ENCODE measurements around the gene MLXIP.

The MLXIP gene

GRCh38 chr12:122148657-122149056 is 70.1 kb downstream of the MLXIP start:
- no peaks in the 10 kb centered on the region for H3F3A ChIP-seq (ENCODE audit: insufficient read depth)
- H3K9me3 ChIP-seq (ENCODE audit: insufficient read depth, low read length) = no peaks in the 10 kb centered on the region
- H3K4me2 ChIP-seq (ENCODE audit: low read depth, low read length, poor library complexity, severe bottlenecking) = no peak overlapping the region
- H3K27ac ChIP-seq (ENCODE audit: low read depth, low read length) = no peak overlapping the region
- H3K79me2 ChIP-seq (ENCODE audit: insufficient read depth, low read length) = no peaks in the 10 kb centered on the region
- TF ChIP-seq EZH2phosphoT487 (conservative IDR thresholded peaks at IDR 0.05; ENCODE audit: low read length) = no peak
- TF ChIP-seq, protein P1, sequence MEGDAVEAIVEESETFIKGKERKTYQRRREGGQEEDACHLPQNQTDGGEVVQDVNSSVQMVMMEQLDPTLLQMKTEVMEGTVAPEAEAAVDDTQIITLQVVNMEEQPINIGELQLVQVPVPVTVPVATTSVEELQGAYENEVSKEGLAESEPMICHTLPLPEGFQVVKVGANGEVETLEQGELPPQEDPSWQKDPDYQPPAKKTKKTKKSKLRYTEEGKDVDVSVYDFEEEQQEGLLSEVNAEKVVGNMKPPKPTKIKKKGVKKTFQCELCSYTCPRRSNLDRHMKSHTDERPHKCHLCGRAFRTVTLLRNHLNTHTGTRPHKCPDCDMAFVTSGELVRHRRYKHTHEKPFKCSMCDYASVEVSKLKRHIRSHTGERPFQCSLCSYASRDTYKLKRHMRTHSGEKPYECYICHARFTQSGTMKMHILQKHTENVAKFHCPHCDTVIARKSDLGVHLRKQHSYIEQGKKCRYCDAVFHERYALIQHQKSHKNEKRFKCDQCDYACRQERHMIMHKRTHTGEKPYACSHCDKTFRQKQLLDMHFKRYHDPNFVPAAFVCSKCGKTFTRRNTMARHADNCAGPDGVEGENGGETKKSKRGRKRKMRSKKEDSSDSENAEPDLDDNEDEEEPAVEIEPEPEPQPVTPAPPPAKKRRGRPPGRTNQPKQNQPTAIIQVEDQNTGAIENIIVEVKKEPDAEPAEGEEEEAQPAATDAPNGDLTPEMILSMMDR (IDR thresholded peaks at IDR 0.05; ENCODE audit: insufficient read depth, low read length, poor library complexity, severe bottlenecking) = no peak
- H3K27me3 ChIP-seq (ENCODE audit: low read length) = no peaks in the 10 kb centered on the region
- no peaks in the 10 kb centered on the region for H3K9me2 ChIP-seq (replicated peaks; ENCODE audit: insufficient read depth, low read length)
- H4K20me1 ChIP-seq (ENCODE audit: low read depth, low read length) = no peaks in the 10 kb centered on the region
- H3K36me3 ChIP-seq (ENCODE audit: low read length) = no peaks in the 10 kb centered on the region
- H2AFZ ChIP-seq (ENCODE audit: low read depth, low read length, severe bottlenecking) = no peak overlapping the region
- no peak overlapping the region for H3K4me3 ChIP-seq (ENCODE audit: insufficient read depth, low read length, poor library complexity, severe bottlenecking)
- no peak overlapping the region for H3K9ac ChIP-seq (ENCODE audit: low read length)

DNA sequence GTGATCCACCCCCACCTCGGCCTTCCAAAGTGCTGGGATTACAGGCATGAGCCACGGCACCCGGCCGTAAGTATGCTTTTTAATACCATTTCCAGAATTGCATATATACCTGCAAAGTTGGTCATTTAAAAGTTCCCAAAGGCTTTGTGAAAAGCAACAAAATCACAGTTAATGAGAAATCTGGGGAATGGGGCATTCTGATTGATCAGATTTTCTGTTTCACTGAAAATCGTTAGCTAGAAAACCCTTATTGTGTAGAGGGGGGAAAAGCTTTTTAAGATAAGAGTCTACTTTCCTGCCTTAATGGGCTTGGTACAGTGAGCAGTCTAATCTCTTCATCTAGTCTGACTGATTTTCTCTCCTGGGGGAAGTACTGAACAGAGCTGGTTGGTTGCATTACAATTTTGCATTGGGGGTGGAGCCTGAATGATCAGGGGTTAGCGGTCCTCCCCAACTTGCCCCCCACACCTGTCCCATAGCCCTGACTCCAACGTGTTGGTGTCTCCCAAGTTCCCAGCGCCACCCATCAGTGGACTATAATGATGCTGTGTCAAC is 71.6 kb downstream of the MLXIP start:
- H3K9ac ChIP-seq (ENCODE audit: low read length) = no peak overlapping the region
- TF ChIP-seq EZH2phosphoT487 (conservative IDR thresholded peaks at IDR 0.05; ENCODE audit: low read length) = no peak
- TF ChIP-seq, protein P1 (IDR thresholded peaks at IDR 0.05; ENCODE audit: insufficient read depth, low read length, poor library complexity, severe bottlenecking) = no peak
- no peak overlapping the region for H3K4me3 ChIP-seq (ENCODE audit: insufficient read depth, low read length, poor library complexity, severe bottlenecking)
- no peak overlapping the region for H3K4me2 ChIP-seq (ENCODE audit: low read depth, low read length, poor library complexity, severe bottlenecking)
- H2AFZ ChIP-seq (ENCODE audit: low read depth, low read length, severe bottlenecking) = no peak overlapping the region
- no peaks in the 10 kb centered on the region for H3K79me2 ChIP-seq (ENCODE audit: insufficient read depth, low read length)
- no peaks in the 10 kb centered on the region for H3K9me2 ChIP-seq (replicated peaks; ENCODE audit: insufficient read depth, low read length)
- H3K27me3 ChIP-seq (ENCODE audit: low read length) = no peaks in the 10 kb centered on the region
- no peaks in the 10 kb centered on the region for H3K36me3 ChIP-seq (ENCODE audit: low read length)
- no peaks in the 10 kb centered on the region for H3F3A ChIP-seq (ENCODE audit: insufficient read depth)
- no peaks in the 10 kb centered on the region for H3K9me3 ChIP-seq (ENCODE audit: insufficient read depth, low read length)
- H4K20me1 ChIP-seq (ENCODE audit: low read depth, low read length) = no peaks in the 10 kb centered on the region
- H3K27ac ChIP-seq (ENCODE audit: low read depth, low read length) = no peak overlapping the region

DNA sequence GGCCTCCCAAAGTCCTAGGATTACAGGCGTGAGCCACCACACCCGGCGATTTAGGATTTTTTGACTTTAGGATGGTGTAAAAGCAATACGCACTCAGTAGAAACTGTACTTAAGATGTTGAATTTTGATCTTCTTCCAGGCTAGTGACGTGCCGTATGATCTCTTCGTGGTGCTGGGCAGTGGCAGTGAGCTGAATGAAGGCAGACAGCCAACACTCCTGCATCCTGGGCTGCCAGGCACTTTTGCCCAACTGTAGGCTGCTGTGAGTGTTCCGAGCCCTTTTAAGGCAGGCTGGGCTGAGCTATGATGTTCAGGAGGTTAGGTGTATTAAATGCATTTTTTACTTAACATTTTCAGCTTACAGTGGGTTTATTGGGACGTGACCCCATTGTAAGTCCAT is 74.2 kb downstream of the MLXIP start:
- Histone ChIP-seq H3K4me3 (ENCODE audit: insufficient read depth, low read length, poor library complexity, severe bottlenecking) (no peak overlapping the region), H3K27ac (ENCODE audit: low read depth, low read length) (no peak overlapping the region), H3K9me3 (ENCODE audit: insufficient read depth, low read length) (no peaks in the 10 kb centered on the region), H4K20me1 (ENCODE audit: low read depth, low read length) (no peaks in the 10 kb centered on the region), H3F3A (ENCODE audit: insufficient read depth) (no peaks in the 10 kb centered on the region), H3K9me2 (replicated peaks; ENCODE audit: insufficient read depth, low read length) (no peaks in the 10 kb centered on the region), H3K79me2 (ENCODE audit: insufficient read depth, low read length) (no peaks in the 10 kb centered on the region), H2AFZ (ENCODE audit: low read depth, low read length, severe bottlenecking) (no peak overlapping the region), H3K4me2 (ENCODE audit: low read depth, low read length, poor library complexity, severe bottlenecking) (no peak overlapping the region), H3K9ac (ENCODE audit: low read length) (no peak overlapping the region), H3K27me3 (ENCODE audit: low read length) (no peaks in the 10 kb centered on the region), H3K36me3 (ENCODE audit: low read length) (no peaks in the 10 kb centered on the region)
- no peak for TF ChIP-seq EZH2phosphoT487 (conservative IDR thresholded peaks at IDR 0.05; ENCODE audit: low read length)
- TF ChIP-seq, protein P1 (IDR thresholded peaks at IDR 0.05; ENCODE audit: insufficient read depth, low read length, poor library complexity, severe bottlenecking) = no peak
